Caco-2 (cell line): ENCODE measurements around the gene NUDT14. TPM values are rescaled to one million over a fixed set of nuclear protein-coding genes. Genes with fewer than 3 reads are reported as not detected.

Experiments
- BruUV-seq: library from RNA; stranded (reverse); fragments of 400-500 nt; replicated peaks from 2 replicates; lab custom pipeline; 2021; lab: Mats Ljungman, UMichigan
- CTCF ChIA-PET: fragments of 300-600 bp; sonication (Branson Sonifier 250); formaldehyde crosslinking; loops from one replicate; lab custom pipeline; 2022; ENCODE audit warnings: antibody characterized with exemption; lab: Charles Lee
- POLR2A ChIA-PET: fragments of 300-600 bp; sonication (Branson Sonifier 250); formaldehyde crosslinking; loops from one replicate; lab custom pipeline; 2022; ENCODE audit warnings: antibody characterized with exemption; lab: Charles Lee
- DNase-seq, 2 experiments: peaks; one replicate each; pipeline versions ENCODE4 v3.0.0 to v3.0.0-alpha.2; 2020 to 2022
- H3K27me3 ChIP-seq: replicated peaks from 2 replicates; pipeline ENCODE4 v1.6.0; 2011; ENCODE audit warnings: low read length; ENCODE audit not compliant: control insufficient read depth, insufficient read depth
- H3K36me3 ChIP-seq: 2 replicates; pipeline ENCODE4 v1.5.1; 2011; ENCODE audit warnings: low read length; ENCODE audit not compliant: control insufficient read depth, insufficient read depth
- H3K4me1 ChIP-seq: fragments of 250-450 bp; sonication (Bioruptor Pico); 2 replicates; pipeline ENCODE4 v1.5.1; 2020; ENCODE audit warnings: mild to moderate bottlenecking
- H3K4me3 ChIP-seq: 2 replicates; pipeline ENCODE4 v1.5.1; 2011; ENCODE audit warnings: low read depth, mild to moderate bottlenecking, control low read depth, low read length
- H3K9me3 ChIP-seq: fragments of 250-450 bp; sonication (Bioruptor Pico); 2 replicates; pipeline ENCODE4 v1.5.1; 2020; ENCODE audit warnings: mild to moderate bottlenecking, moderate library complexity
- H3K27ac Mint-ChIP-seq: one replicate; pipeline ENCODE4 v1.8.0; 2022; ENCODE audit warnings: mixed read lengths; ENCODE audit not compliant: unreplicated experiment
- H3K27me3 Mint-ChIP-seq: one replicate; pipeline ENCODE4 v1.8.0; 2022; ENCODE audit warnings: mixed read lengths; ENCODE audit not compliant: insufficient read depth, unreplicated experiment
- H3K36me3 Mint-ChIP-seq: one replicate; pipeline ENCODE4 v1.8.0; 2022; ENCODE audit warnings: mild to moderate bottlenecking, mixed read lengths; ENCODE audit not compliant: insufficient read depth, unreplicated experiment
- H3K4me1 Mint-ChIP-seq: one replicate; pipeline ENCODE4 v1.8.0; 2022; ENCODE audit warnings: low read depth, mixed read lengths; ENCODE audit not compliant: unreplicated experiment
- H3K4me3 Mint-ChIP-seq: one replicate; pipeline ENCODE4 v1.8.0; 2022; ENCODE audit warnings: mild to moderate bottlenecking, moderate library complexity, mixed read lengths; ENCODE audit not compliant: unreplicated experiment
- H3K9me3 Mint-ChIP-seq: one replicate; pipeline ENCODE4 v1.8.0; 2022; ENCODE audit warnings: mixed read lengths; ENCODE audit not compliant: unreplicated experiment
- CTCF ChIP-seq, 2 experiments: fragments of 200-600 bp in 1 of 2; IDR thresholded peaks; 1 replicate in 1 of 2; 2 replicates in 1 of 2; pipeline versions ENCODE4 v1.5.1 to v1.8.0; 2011 to 2022; ENCODE audit warnings: antibody characterized with exemption in 1 of 2, control low read depth in 1 of 2, inconsistent platforms in 1 of 2, low read depth in 1 of 2, low read length in 1 of 2, mild to moderate bottlenecking in 1 of 2, moderate library complexity in 1 of 2; ENCODE audit not compliant: insufficient read depth in 1 of 2, severe bottlenecking in 1 of 2, unreplicated experiment in 1 of 2
- intact Hi-C: fragments of 100-400 bp; cut with micrococcal nuclease; formaldehyde crosslinking; loops from one replicate; pipeline ENCODE4 v1.10.0; 2022; ENCODE audit not compliant: unreplicated experiment
- microRNA-seq: library from miRNA; unstranded; fragments of <30 nt; microRNA quantifications from one replicate; pipeline ENCODE4 v1.2.0, GENCODE V29; 2022
- total RNA-seq: library from RNA; stranded (reverse); gene quantifications from 2 replicates; pipeline ENCODE4 v1.2.3, GENCODE V29; 2022

Gene NUDT14
- total RNA-seq, 1 experiment from 2014 or later, result 63.4 TPM

DNA sequence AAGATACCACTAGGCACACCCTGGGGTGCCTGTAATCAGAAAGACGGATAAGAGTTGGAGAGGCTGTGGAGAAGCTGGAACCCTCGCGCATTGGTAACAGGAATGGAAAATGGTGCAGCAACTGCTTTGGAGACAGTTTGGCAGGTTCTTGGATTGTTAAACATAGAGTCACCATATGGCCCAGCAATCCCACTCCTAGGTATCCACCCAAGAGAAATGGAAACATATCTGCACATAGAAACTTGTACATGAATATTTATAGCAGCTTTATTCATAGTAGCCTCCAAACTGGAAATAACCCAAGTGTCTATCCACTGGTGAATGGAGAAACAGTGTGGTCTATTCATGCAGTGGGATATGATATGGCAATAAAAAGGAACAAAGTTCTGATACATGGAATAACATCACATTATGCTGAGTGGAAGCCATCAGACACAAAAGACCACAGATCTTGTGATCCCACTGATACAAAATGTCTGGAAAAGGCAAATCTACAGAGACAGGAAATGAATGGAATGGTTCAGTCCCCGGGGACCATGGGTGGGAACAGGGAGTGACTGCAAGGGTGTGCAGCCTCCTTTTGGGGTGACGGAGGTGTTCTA, 57.9 kb downstream of the NUDT14 start:
- no peak for TF ChIP-seq CTCF (IDR thresholded peaks at IDR 0.05; ENCODE audit: insufficient read depth in 1 of 2, low read depth in 1 of 2, low read length in 1 of 2, severe bottlenecking in 1 of 2, unreplicated experiment in 1 of 2)
- H3K27me3 Mint-ChIP-seq, result no peaks in the 10 kb centered on the region
- no peak overlapping the region for H3K4me3 ChIP-seq
- POLR2A ChIA-PET, result no interaction called here
- CTCF ChIA-PET, result no interaction called here
- no peak overlapping the region for H3K4me3 Mint-ChIP-seq
- peaks cover 12% of the 10 kb centered on the region for H3K9me3 ChIP-seq
- H3K36me3 Mint-ChIP-seq, result no peaks in the 10 kb centered on the region
- H3K4me1 Mint-ChIP-seq, result no peaks in the 10 kb centered on the region
- H3K27me3 ChIP-seq, result no peaks in the 10 kb centered on the region
- intact Hi-C loops, result no loop called here
- DNase-seq, result no peak
- BruUV-seq, result no TSS peak
- H3K9me3 Mint-ChIP-seq, result peaks cover 18% of the 10 kb centered on the region
- peaks cover 4% of the 10 kb centered on the region; the same call in 1 of the 2 replicates for H3K4me1 ChIP-seq
- H3K36me3 ChIP-seq, result no peaks in the 10 kb centered on the region
- no peak overlapping the region for H3K27ac Mint-ChIP-seq

Small RNA genes lying within 50 kb of the gene (microRNA-seq; reads per million reads assigned to microRNA genes)
- gene MIR6765, result 0.74 reads per million

Other genes starting within 250 kb of the NUDT14 start
- gene AHNAK2, start 202.9 kb downstream of the NUDT14 start, total RNA-seq, result 0.77 and 0.81 TPM in 2 replicates
- gene CLBA1, start 195.5 kb downstream of the NUDT14 start, total RNA-seq, result 3.0 and 3.2 TPM in 2 replicates
- 33.4 and 41.4 TPM in 2 replicates for gene CDCA4, start 160.2 kb downstream of the NUDT14 start, total RNA-seq
- gene GPR132, start 115.9 kb downstream of the NUDT14 start, total RNA-seq, result 0.19 TPM in 1 of 2 replicates, not detected in the other
- gene JAG2, start 12.5 kb downstream of the NUDT14 start, total RNA-seq, result 34.5 and 43.0 TPM in 2 replicates
- gene BTBD6, start 67.2 kb upstream of the NUDT14 start, total RNA-seq, result 22.7 and 25.3 TPM in 2 replicates
- 41.6 and 43.6 TPM in 2 replicates for gene BRF1, start 119.7 kb upstream of the NUDT14 start, total RNA-seq
- 58.1 and 60.0 TPM in 2 replicates for gene PACS2, start 133.4 kb upstream of the NUDT14 start, total RNA-seq
- gene TEX22, start 217.2 kb upstream of the NUDT14 start, total RNA-seq, result 0.86 and 0.91 TPM in 2 replicates
- 158 and 167 TPM in 2 replicates for gene MTA1, start 238.5 kb upstream of the NUDT14 start, total RNA-seq